T-helper 1 cell (primary cell): ENCODE data around the gene CDKAL1.

Source experiments
- DNase-seq, 5 donors: peaks; one replicate each; pipeline ENCODE4 v3.0.0-alpha.2; 2012 to 2020

The CDKAL1 gene

GRCh38 chr6:20991910-20992309, 457.7 kb downstream of the CDKAL1 start:
- DNase-seq, result no peak

- DNase-seq, result no peak
These were observed 461.8 kb downstream of the CDKAL1 start for GRCh38 chr6:20996099-20996498.

- no peak for DNase-seq
These were observed 463.0 kb downstream of the CDKAL1 start for GRCh38 chr6:20997143-20997769.

GRCh38 chr6:20997770-20998147, 463.5 kb downstream of the CDKAL1 start:
- no peak for DNase-seq

- no peak for DNase-seq
These were observed 464.6 kb downstream of the CDKAL1 start for GRCh38 chr6:20998748-20999448.

GRCh38 chr6:21000331-21000801, 466.1 kb downstream of the CDKAL1 start:
- DNase-seq, result no peak

GRCh38 chr6:21001736-21002135, 467.5 kb downstream of the CDKAL1 start:
- DNase-seq, result no peak

DNA sequence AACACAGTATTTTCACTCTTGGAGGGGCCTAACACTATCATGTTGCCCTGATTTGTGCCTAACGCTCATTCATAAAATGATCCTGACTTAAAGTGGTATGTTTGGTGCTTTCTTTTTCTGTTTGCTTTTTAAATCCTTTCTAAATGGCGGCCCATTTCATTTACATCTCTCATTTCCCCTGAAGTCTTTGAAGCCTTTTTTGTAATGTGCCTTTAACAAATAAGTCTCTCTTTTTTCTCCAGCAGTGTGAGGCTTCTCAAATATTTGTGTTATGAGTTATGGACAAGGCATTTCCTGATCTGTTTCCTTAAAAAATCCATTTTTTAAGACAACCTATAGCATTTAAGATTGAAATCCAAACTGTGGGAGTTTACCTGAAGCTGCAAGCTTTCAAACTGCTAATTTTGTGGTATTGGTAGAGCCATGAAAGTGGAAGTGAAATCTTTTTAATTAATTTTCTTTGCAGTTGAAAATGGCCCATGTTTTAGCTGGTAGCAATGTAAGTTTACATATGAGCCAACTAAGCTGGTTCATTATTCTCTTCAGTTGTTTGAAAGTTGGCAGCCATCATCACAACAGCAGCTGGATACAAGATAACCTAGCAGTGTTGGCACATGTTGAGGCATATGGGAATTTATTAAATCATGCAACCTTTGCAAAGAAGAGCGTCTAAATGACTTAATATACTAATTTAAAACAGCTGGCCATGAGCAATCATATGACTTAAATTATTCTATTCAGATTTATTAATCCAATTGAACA, 469.7 kb downstream of the CDKAL1 start:
- no peak for DNase-seq

- DNase-seq, result no peak
These were observed 471.7 kb downstream of the CDKAL1 start for GRCh38 chr6:21005816-21006570.

GRCh38 chr6:21019614-21020013, 485.4 kb downstream of the CDKAL1 start:
- no peak for DNase-seq

DNA sequence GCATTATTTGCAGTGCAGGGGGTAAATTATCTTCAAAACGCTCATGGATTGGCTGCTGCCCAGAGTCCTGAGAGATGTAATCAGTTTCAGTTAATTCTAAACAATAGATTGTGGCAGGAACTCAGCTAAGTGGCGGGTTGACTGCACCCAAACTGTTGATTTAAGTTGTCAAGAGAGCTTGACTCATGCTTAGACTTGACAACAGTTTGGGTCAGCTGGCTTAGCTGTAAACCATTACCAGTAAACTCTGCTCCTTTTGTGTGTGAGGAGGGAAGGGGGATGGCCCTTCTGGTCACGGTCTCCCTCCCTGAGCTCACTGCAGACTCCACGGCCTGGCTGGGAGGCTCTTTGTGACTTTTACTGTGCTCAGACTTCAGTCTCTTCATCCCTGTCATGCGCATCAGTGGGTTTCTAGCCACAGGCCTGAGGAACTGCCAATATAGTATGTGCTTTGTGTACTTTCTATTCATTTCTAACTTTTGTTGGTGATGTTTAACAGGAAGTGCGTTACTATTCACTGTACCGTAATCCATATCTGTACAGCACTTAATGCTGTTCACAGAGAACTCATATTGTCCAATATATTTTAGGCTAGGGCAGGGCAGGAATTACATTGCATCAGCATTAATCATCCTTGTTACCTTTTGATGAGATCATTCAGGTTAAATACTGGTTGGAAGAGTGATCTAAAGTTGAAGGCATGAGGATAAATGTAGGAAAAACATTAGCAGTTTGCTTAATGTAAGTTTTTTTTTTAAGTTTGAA, 488.3 kb downstream of the CDKAL1 start:
- DNase-seq, result no peak

DNA sequence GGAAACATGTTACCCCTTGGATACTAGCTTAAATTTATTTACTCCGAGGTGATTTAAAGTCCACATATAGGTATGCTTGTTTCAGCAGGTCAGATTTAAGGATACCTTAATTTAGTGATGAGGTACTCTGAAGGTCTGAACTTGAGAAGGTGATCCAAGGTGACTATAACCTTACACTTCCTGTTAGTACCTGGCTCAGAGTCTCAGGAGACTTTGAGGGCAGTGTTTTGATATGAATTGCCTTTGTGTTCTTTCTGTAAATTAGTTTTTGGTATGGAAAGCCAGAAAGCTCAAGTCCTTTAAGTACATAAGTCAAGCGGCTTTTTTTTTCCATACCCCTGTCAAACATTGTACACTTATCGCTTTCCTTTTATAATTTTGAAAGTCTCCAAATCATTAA, 489.0 kb downstream of the CDKAL1 start:
- DNase-seq, result no peak

- DNase-seq, result no peak
These were observed 490.4 kb downstream of the CDKAL1 start for GRCh38 chr6:21024616-21025015.

DNA sequence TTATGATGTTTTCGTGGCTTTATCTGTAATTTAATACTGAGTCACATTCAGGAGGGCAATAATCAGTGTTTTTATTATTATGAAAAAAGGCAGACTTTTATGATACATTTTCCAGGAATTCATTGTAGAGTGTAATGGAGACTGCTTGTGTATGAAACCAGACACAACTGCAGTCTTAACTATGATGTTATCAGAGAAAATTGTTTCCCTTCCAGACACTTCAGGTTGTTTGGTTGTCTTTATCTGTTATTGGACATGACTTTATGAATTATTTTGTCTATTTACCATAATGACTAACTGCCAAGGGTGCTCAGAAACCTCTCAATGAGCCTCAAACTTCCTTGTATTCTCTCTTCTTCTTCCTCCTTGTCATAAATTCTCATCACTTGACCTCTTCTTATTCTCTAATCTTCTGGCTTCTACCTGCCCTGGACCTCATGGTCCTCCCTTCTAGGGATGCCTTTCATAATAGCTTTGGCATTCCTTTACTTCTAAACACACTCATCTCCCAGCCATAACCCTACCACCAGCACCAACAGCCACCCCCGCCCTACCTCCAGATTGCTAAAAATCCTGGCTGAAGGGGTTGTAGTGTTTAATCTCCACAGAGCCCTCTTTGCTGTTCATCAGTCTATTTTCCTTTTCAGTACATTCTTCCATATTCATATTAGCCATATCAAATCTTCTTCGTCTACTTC, 492.5 kb downstream of the CDKAL1 start:
- DNase-seq, result no peak

DNA sequence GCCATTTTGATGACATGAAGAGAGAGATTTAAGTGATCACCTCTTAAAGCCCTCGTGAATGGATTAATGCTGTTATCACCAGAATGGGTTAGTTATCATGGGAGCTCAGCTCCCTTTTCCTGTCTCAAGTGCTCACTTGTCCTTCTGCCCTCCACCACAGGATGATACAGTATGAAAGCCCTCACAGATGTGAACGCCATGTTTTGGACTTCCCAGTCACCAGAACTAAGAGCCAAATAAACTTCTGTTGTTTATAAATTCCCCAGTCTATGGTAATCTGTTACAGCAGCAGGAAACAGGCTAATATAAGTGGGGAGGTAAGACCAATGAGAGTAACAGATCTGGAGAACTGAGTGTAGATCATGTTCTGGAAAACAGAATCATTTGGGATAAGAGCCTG, 493.2 kb downstream of the CDKAL1 start:
- no peak for DNase-seq

DNA sequence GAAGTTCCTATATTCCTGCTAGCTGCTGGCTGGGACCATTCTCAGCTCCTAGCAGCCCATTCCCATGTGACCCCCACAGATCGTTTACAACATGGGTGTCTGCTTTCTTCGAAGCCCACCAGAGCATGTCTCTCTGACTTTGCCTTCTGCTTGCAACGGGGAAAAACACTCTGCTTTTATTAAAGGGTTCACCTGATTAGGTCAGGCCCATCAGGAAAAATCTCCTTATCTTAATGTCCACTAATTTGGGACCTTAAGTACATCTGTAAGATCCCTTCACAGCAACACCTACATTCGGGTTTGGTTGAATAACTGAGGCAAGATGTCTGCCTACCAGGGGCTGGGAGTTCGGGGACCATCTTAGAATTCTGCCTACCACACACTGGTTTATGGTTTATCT, 496.9 kb downstream of the CDKAL1 start:
- no peak for DNase-seq

- DNase-seq, result no peak
These were observed 498.8 kb downstream of the CDKAL1 start for GRCh38 chr6:21033084-21033483.

DNA sequence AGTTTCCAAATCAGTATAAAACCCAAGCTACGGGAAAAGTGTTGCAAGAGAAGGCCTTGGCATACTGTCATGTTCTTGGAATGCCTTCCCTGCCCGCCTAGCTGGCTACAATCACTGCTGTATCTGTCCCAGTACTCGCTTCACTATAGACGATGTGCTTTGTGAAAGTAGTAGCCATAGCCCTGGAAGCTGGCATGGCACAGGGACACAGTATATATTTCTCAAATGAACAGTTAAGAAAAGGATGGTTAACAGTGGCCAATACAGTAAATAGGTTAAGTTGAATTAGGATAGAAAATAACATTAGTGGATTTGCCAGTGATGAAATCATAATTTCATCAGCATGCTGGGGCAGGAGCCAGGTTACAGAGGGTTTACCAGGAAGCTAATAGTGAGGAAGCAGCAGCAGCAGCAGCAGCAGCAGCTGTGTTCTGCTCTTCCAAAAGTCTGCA, 499.3 kb downstream of the CDKAL1 start:
- no peak for DNase-seq

GRCh38 chr6:21034345-21034744, 500.1 kb downstream of the CDKAL1 start:
- no peak for DNase-seq

GRCh38 chr6:21037453-21037852, 503.2 kb downstream of the CDKAL1 start:
- no peak for DNase-seq

GRCh38 chr6:21039926-21040325, 505.7 kb downstream of the CDKAL1 start:
- no peak for DNase-seq
